A549 (cell line): ENCODE results near the gene CCDC87. TPM values are rescaled to one million over a fixed set of nuclear protein-coding genes. Genes with fewer than 3 reads are reported as not detected.
"Not testable (repeated sequence)": the region's sequence is repeated elsewhere in the genome, so short reads cannot be mapped to it uniquely, and the experiment has no call there.

Source experiments
- ATAC-seq, 2 experiments: fragments of 200-7000 bp in 1 of 2; fragments of >200 bp in 1 of 2; cut with Nextera tagmentation in 1 of 2; cut with Tn5 transposase in 1 of 2; 3 replicates each; pipeline versions ENCODE4 v1.8.0 to v1.9.1; 2018 to 2020; ENCODE audit warnings: mild to moderate bottlenecking in 1 of 2, moderate library complexity in 1 of 2
- CTCF ChIA-PET: fragments of 300-600 bp; sonication (Branson Sonifier 250); formaldehyde crosslinking; extraction: SDS; loops from one replicate; lab custom pipeline; 2021; ENCODE audit warnings: antibody characterized with exemption, inconsistent platforms; lab: Yijun Ruan, JAX
- POLR2A ChIA-PET: fragments of 350-600 bp; formaldehyde crosslinking; extraction: SDS; loops from one replicate; lab custom pipeline; 2021; ENCODE audit warnings: antibody characterized with exemption, inconsistent platforms; lab: Yijun Ruan, JAX
- DNase-seq, 2 experiments: peaks; one replicate each; pipeline versions ENCODE4 v3.0.0 to v3.0.0-alpha.2; 2011 to 2016; ENCODE audit warnings: low read depth in 1 of 2, low spot score in 1 of 2
- FAIRE-seq: peaks from 2 replicates; lab custom pipeline; 2011; peaks lifted over from hg19 to GRCh38; lab: Jason Lieb, UNC
- H3K27ac ChIP-seq, 2 experiments: fragments of >200 bp; sonication (Bioruptor Twin); formaldehyde crosslinking; 3 replicates each; pipeline ENCODE4 v1.5.1; 2016 to 2017
- H3K4me1 ChIP-seq: fragments of >200 bp; sonication (Bioruptor Twin); formaldehyde crosslinking; 3 replicates; pipeline ENCODE4 v1.6.1; 2016
- H3K4me2 ChIP-seq: fragments of >200 bp; sonication (Bioruptor Twin); formaldehyde crosslinking; 3 replicates; pipeline ENCODE4 v1.6.1; 2016
- H3K4me3 ChIP-seq: fragments of >200 bp; sonication (Bioruptor Twin); formaldehyde crosslinking; 3 replicates; pipeline ENCODE4 v1.5.1; 2016
- H3K9me3 ChIP-seq: fragments of >200 bp; sonication (Bioruptor Twin); formaldehyde crosslinking; 3 replicates; pipeline ENCODE4 v1.6.1; 2016
- BCL3 ChIP-seq: fragments of >200 bp; sonication (Bioruptor Twin); formaldehyde crosslinking; IDR thresholded peaks from 3 replicates; pipeline ENCODE4 v1.6.1; 2016
- CHD4 ChIP-seq: fragments of 200-600 bp; sonication (generic); IDR thresholded peaks from 2 replicates; pipeline ENCODE4 v1.6.1; 2016; ENCODE audit warnings: antibody characterized with exemption, mild to moderate bottlenecking, borderline replicate concordance
- CTCF ChIP-seq: fragments of >200 bp; sonication (Bioruptor Twin); formaldehyde crosslinking; IDR thresholded peaks from 3 replicates; pipeline ENCODE4 v1.5.1; 2016
- EHF ChIP-seq: fragments of 250-450 bp; sonication (Bioruptor Pico); IDR thresholded peaks from 2 replicates; pipeline ENCODE4 v1.5.0; 2020; ENCODE audit warnings: mild to moderate bottlenecking
- GATA3 ChIP-seq: IDR thresholded peaks from 2 replicates; pipeline ENCODE4 v1.6.1; 2012; ENCODE audit warnings: borderline replicate concordance
- HDAC2 ChIP-seq: fragments of 200-600 bp; sonication (generic); IDR thresholded peaks from 2 replicates; pipeline ENCODE4 v1.6.1; 2016
- JUN ChIP-seq, 2 experiments: fragments of >200 bp; sonication (Bioruptor Twin); formaldehyde crosslinking; IDR thresholded peaks; 2 replicates in 1 of 2; 3 replicates in 1 of 2; pipeline ENCODE4 v1.6.1; 2016 to 2017
- MAZ ChIP-seq: fragments of 150-350 bp; IDR thresholded peaks from 2 replicates; pipeline ENCODE4 v1.6.1; 2014; ENCODE audit warnings: antibody characterized with exemption, low read depth, low read length, borderline replicate concordance
- MYC ChIP-seq: IDR thresholded peaks from 2 replicates; pipeline ENCODE4 v1.6.1; 2012; ENCODE audit warnings: mild to moderate bottlenecking, inconsistent platforms, low read length, improper control_type of control experiment, borderline replicate concordance
- NPAS2 ChIP-seq: fragments of 250-450 bp; sonication (Bioruptor Pico); IDR thresholded peaks from 2 replicates; pipeline ENCODE4 v1.8.0; 2022; ENCODE audit warnings: mild to moderate bottlenecking, moderate library complexity, borderline replicate concordance
- PBX3 ChIP-seq: IDR thresholded peaks from 2 replicates; pipeline ENCODE4 v1.6.1; 2012
- PHF8 ChIP-seq: fragments of 200-600 bp; sonication (generic); IDR thresholded peaks from 2 replicates; pipeline ENCODE4 v1.6.1; 2016; ENCODE audit warnings: low read depth, mild to moderate bottlenecking, antibody characterized with exemption, moderate library complexity, borderline replicate concordance
- POLR2A ChIP-seq: IDR thresholded peaks from 2 replicates; pipeline ENCODE4 v1.6.1; 2012; ENCODE audit warnings: mild to moderate bottlenecking, low read length
- SREBF2 ChIP-seq: fragments of 450-650 bp; IDR thresholded peaks from 2 replicates; pipeline ENCODE4 v1.6.1; 2014; ENCODE audit warnings: mild to moderate bottlenecking, moderate library complexity
- TFCP2L1 ChIP-seq: fragments of 250-450 bp; sonication (Bioruptor Pico); IDR thresholded peaks from 2 replicates; pipeline ENCODE4 v1.5.0; 2021; ENCODE audit warnings: mild to moderate bottlenecking
- ZC3H11A ChIP-seq: fragments of 450-650 bp; IDR thresholded peaks from 2 replicates; pipeline ENCODE4 v1.6.1; 2014; ENCODE audit warnings: antibody characterized with exemption, mild to moderate bottlenecking
- ZNF302 ChIP-seq: fragments of 250-450 bp; sonication (Bioruptor Pico); IDR thresholded peaks from 2 replicates; pipeline ENCODE4 v1.9.0; 2021; ENCODE audit warnings: inconsistent platforms, mild to moderate bottlenecking, moderate library complexity
- ZSCAN20 ChIP-seq: fragments of 250-450 bp; sonication (Bioruptor Pico); IDR thresholded peaks from 2 replicates; pipeline ENCODE4 v1.8.0; 2022; ENCODE audit warnings: mild to moderate bottlenecking, moderate library complexity
- WGBS: methylation state at CpG from one replicate; pipeline ENCODE4 v1.1.6; 2017; ENCODE audit errors: missing lambda C conversion rate; 5-methylcytosine and 5-hydroxymethylcytosine counted together
- polyA plus RNA-seq, 4 experiments: library from polyadenylated mRNA; depleted of rRNA in 3 of 4; stranded (reverse); fragments of >200 nt; fragmentation: RNase III in 1 of 4; extraction: RNeasy Plus Mini Kit Qiagen cat#74134 plus additional on column Dnase treatment in 1 of 4; gene quantifications; 2 replicates in 3 of 4; 3 replicates in 1 of 4; pipeline ENCODE4 v1.2.3, GENCODE V29; 2011 to 2017
- TF ChIP-seq, protein P1 (sequence below): IDR thresholded peaks from 2 replicates; pipeline ENCODE4 v1.6.1; 2012
- TF ChIP-seq, protein P2 (sequence below): fragments of >200 bp; sonication (Bioruptor Twin); formaldehyde crosslinking; IDR thresholded peaks from 2 replicates; pipeline ENCODE4 v1.6.1; 2016
- TF ChIP-seq, protein P3 (sequence below): fragments of 200-600 bp; sonication (generic); IDR thresholded peaks from 2 replicates; pipeline ENCODE4 v1.6.1; 2016; ENCODE audit warnings: antibody characterized with exemption, mild to moderate bottlenecking, moderate library complexity

CCDC87 gene
- polyA plus RNA-seq, 2 of the 4 experiments (the other 2 are of a cell fraction) = 0.47 to 0.68 TPM

DNA sequence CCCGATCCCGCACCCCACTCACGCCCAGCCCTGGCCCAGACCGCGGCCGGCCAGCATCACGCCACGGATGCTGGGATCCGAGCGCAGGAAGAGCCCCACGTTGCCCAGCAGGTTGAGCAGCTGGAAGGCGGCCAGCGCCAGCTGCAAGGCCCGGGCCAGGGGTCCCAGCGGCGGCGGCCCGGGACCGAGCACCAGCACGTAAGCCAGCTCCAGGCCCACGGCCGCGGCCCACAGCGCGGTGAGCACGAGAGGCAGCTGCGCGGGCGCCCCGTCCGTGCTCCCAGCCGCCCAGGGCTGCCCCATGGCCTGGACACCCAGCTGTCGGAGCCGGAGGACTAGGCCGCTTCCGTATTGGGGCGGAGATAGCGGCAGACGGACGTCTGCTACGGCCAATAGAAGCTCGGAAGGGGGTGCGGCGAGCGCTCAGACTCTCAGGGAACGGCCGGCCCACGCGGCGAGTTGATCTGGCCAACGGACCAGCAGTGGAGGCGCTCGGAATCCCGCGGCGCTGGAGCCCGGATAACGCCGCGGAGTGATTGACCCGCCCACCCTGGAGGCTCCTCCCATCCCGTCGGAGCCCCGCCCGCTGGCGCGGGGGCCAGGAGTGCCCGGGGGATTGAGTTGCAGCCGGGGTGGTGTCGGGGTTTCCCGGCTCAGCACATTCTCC lies 47.0 kb downstream of the CCDC87 start, which contains the start of gene ZDHHC24:
Gene ZDHHC24, minus strand, starts transcription at position 348 of the 667 bp plus-strand sequence. Its CDS starts 45 bp downstream, at position 303.
- ChIA-PET POLR2A (interaction anchor here (0.6 to 2.0 kb wide), 16 partner anchors 10 to 297 kb away, joined by 3 to 13 read pairs (median 5); partner anchors contain the start of genes CTSF, DPP3, PELI3 and RBM14), CTCF (interaction anchor here (0.8 to 1.8 kb wide), 10 partner anchors 9 to 288 kb away, joined by 3 to 6 read pairs (median 4); partner anchors contain the start of genes CCDC87, CCS, CTSF and MRPL11)
- Histone ChIP-seq H3K4me2 (peak within 1 kb of the TSS; percentile 90), H3K4me3 (peak within 1 kb of the TSS; percentile 85), H3K4me1 (peaks cover 17% of the 10 kb centered on the region), H3K9me3 (no peaks in the 10 kb centered on the region), H3K27ac (peak within 1 kb of the TSS; percentile 85 to 96)
- TF ChIP-seq JUN (IDR thresholded peaks at IDR 0.05) (peak; percentile 48 to 69; a peak in 3 of 5 replicates), MYC (peak; percentile 74; the same call in 1 of the 2 replicates), MAZ (0 out of 2 replicates have a peak, but pooled peaks have one; percentile 14), BCL3 (0 out of 3 replicates have a peak, but pooled peaks have one; percentile 39), EHF (CRISPR knock-in tag) (no peak), CTCF (no peak), POLR2A (peak; percentile 71), ZNF302 (CRISPR knock-in tag) (no peak), NPAS2 (CRISPR knock-in tag) (no peak), GATA3 (no peak), CHD4 (no peak), HDAC2 (no peak), TFCP2L1 (CRISPR knock-in tag) (no peak), SREBF2 (no peak), ZC3H11A (no peak), PBX3 (peak; percentile 93), PHF8 (peak; percentile 97), ZSCAN20 (CRISPR knock-in tag) (no peak)
- TF ChIP-seq, protein P1, sequence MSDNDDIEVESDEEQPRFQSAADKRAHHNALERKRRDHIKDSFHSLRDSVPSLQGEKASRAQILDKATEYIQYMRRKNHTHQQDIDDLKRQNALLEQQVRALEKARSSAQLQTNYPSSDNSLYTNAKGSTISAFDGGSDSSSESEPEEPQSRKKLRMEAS = no peak; the same call in 1 of the 2 replicates
- TF ChIP-seq, protein P2, sequence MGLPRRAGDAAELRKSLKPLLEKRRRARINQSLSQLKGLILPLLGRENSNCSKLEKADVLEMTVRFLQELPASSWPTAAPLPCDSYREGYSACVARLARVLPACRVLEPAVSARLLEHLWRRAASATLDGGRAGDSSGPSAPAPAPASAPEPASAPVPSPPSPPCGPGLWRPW = no peak
- TF ChIP-seq, protein P3, sequence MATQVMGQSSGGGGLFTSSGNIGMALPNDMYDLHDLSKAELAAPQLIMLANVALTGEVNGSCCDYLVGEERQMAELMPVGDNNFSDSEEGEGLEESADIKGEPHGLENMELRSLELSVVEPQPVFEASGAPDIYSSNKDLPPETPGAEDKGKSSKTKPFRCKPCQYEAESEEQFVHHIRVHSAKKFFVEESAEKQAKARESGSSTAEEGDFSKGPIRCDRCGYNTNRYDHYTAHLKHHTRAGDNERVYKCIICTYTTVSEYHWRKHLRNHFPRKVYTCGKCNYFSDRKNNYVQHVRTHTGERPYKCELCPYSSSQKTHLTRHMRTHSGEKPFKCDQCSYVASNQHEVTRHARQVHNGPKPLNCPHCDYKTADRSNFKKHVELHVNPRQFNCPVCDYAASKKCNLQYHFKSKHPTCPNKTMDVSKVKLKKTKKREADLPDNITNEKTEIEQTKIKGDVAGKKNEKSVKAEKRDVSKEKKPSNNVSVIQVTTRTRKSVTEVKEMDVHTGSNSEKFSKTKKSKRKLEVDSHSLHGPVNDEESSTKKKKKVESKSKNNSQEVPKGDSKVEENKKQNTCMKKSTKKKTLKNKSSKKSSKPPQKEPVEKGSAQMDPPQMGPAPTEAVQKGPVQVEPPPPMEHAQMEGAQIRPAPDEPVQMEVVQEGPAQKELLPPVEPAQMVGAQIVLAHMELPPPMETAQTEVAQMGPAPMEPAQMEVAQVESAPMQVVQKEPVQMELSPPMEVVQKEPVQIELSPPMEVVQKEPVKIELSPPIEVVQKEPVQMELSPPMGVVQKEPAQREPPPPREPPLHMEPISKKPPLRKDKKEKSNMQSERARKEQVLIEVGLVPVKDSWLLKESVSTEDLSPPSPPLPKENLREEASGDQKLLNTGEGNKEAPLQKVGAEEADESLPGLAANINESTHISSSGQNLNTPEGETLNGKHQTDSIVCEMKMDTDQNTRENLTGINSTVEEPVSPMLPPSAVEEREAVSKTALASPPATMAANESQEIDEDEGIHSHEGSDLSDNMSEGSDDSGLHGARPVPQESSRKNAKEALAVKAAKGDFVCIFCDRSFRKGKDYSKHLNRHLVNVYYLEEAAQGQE = peak; percentile 43; the same call in 1 of the 2 replicates
- DNase-seq (peak; percentile 97), ATAC-seq (peak; percentile 89 to 98), FAIRE-seq (no peak)
- 0% methylated on average over 7 of the region's 71 CpGs for WGBS

- Histone ChIP-seq H3K27ac (peak overlapping the region; percentile 85 to 96; a peak in 5 of 6 replicates), H3K4me1 (peaks cover 17% of the 10 kb centered on the region), H3K4me2 (peak overlapping the region; percentile 90), H3K4me3 (peak overlapping the region; percentile 85)
- not testable (repeated sequence) for H3K9me3 ChIP-seq, ATAC-seq, DNase-seq, FAIRE-seq
- ChIA-PET CTCF (interaction anchor here (1.0 to 1.8 kb wide), 4 partner anchors 8 to 106 kb away, joined by 3 to 6 read pairs (median 4); partner anchors contain the start of gene MRPL11), POLR2A (interaction anchor here (0.7 to 2.0 kb wide), 8 partner anchors 10 to 298 kb away, joined by 3 to 13 read pairs (median 10); partner anchors contain the start of genes CTSF, DPP3, RBM14 and RBM4)
- WGBS = 74% methylated on average over 14 of the region's 14 CpGs
Observed at GRCh38 chr11:66544952-66545351, 47.9 kb downstream of the CCDC87 start.
